Uterus (tissue), 2 donors: Measurements from ENCODE around the gene AGFG2.

Source experiments
- CTCF ChIP-seq, 4 experiments: fragments of 200-600 bp in 2 of 4; fragments of 450-650 bp in 2 of 4; sonication (generic) in 2 of 4; IDR thresholded peaks; one replicate each; pipeline ENCODE4 v1.5.1; 2016 to 2019; ENCODE audit warnings: antibody characterized with exemption in 4 of 4, mild to moderate bottlenecking in 2 of 4, moderate library complexity in 1 of 4
- POLR2A ChIP-seq, 2 donors: fragments of 450-650 bp; IDR thresholded peaks; one replicate each; pipeline ENCODE4 v1.6.1; 2016; ENCODE audit warnings: antibody characterized with exemption in 2 of 2, mild to moderate bottlenecking in 1 of 2, moderate library complexity in 1 of 2

- no peak for TF ChIP-seq POLR2A (IDR thresholded peaks at IDR 0.05)
- TF ChIP-seq CTCF (IDR thresholded peaks at IDR 0.05), result no peak
Observed at GRCh38 chr7:100607111-100607510, 68.1 kb downstream of the AGFG2 start.
